PC-3 (cell line): Measurements from ENCODE around the gene SUCNR1. TPM values are rescaled to one million over a fixed set of nuclear protein-coding genes. Genes with fewer than 3 reads are reported as not detected.

Experiments used
- ATAC-seq: fragments of 200-7000 bp; cut with Tn5 transposase; 2 replicates; pipeline ENCODE4 v1.9.1; 2020; ENCODE audit warnings: mild to moderate bottlenecking, moderate library complexity
- BruUV-seq: library from RNA; stranded (reverse); fragments of 400-500 nt; replicated peaks from 2 replicates; lab custom pipeline; 2021; lab: Mats Ljungman, UMichigan
- CTCF ChIA-PET: fragments of 300-600 bp; sonication (Branson Sonifier 250); formaldehyde crosslinking; loops from one replicate; lab custom pipeline; 2022; ENCODE audit warnings: antibody characterized with exemption; lab: Charles Lee
- POLR2A ChIA-PET: fragments of 300-600 bp; sonication (Branson Sonifier 250); formaldehyde crosslinking; loops from one replicate; lab custom pipeline; 2022; ENCODE audit warnings: antibody characterized with exemption; ENCODE audit not compliant: unreplicated experiment; lab: Charles Lee
- DNase-seq: peaks from one replicate; pipeline ENCODE4 v3.0.0-alpha.2; 2015
- H2AFZ ChIP-seq: fragments of 300-600 bp; sonication (generic); 2 replicates; pipeline ENCODE4 v1.6.0; 2016; ENCODE audit warnings: antibody characterized with exemption, low read length
- H3F3A ChIP-seq: fragments of 300-600 bp; sonication (generic); one replicate; pipeline ENCODE4 v1.6.0; 2017; ENCODE audit warnings: antibody characterized with exemption, low read length, control low read depth, mild to moderate bottlenecking; ENCODE audit not compliant: unreplicated experiment
- H3K27ac ChIP-seq: fragments of 300-600 bp; sonication (generic); 2 replicates; pipeline ENCODE4 v1.5.1; 2016; ENCODE audit warnings: mild to moderate bottlenecking, low read length
- H3K27me3 ChIP-seq: fragments of 300-600 bp; sonication (generic); 2 replicates; pipeline ENCODE4 v1.6.1; 2016; ENCODE audit warnings: low read length, mixed read lengths
- H3K36me3 ChIP-seq: fragments of 300-600 bp; sonication (generic); 2 replicates; pipeline ENCODE4 v1.6.1; 2016; ENCODE audit warnings: low read depth, mixed run types, low read length, mixed read lengths
- H3K4me1 ChIP-seq: fragments of 300-600 bp; sonication (generic); 2 replicates; pipeline ENCODE4 v1.5.1; 2016; ENCODE audit warnings: low read length; ENCODE audit not compliant: insufficient read depth
- H3K4me2 ChIP-seq: fragments of 300-600 bp; sonication (generic); 2 replicates; pipeline ENCODE4 v1.6.0; 2016; ENCODE audit warnings: low read length
- H3K4me3 ChIP-seq: fragments of 300-600 bp; sonication (generic); 2 replicates; pipeline ENCODE4 v1.5.1; 2016; ENCODE audit warnings: mild to moderate bottlenecking, low read length, mixed read lengths
- H3K79me2 ChIP-seq: fragments of 300-600 bp; sonication (generic); 2 replicates; pipeline ENCODE4 v1.6.1; 2017; ENCODE audit warnings: low read length, mixed read lengths
- H3K9ac ChIP-seq: fragments of 300-600 bp; sonication (generic); 2 replicates; pipeline ENCODE4 v1.6.0; 2016; ENCODE audit warnings: mild to moderate bottlenecking, low read length
- H3K9me2 ChIP-seq: fragments of 300-600 bp; sonication (generic); replicated peaks from 2 replicates; pipeline ENCODE4 v1.6.1; 2016; ENCODE audit warnings: mixed run types, low read length, mixed read lengths
- H3K9me3 ChIP-seq: fragments of 300-600 bp; sonication (generic); 2 replicates; pipeline ENCODE4 v1.6.1; 2016; ENCODE audit warnings: low read length, mixed read lengths
- H4K20me1 ChIP-seq: fragments of 300-600 bp; sonication (generic); 2 replicates; pipeline ENCODE4 v1.6.1; 2016; ENCODE audit warnings: low read length, mixed read lengths
- CTCF ChIP-seq: fragments of 300-600 bp; sonication (generic); conservative IDR thresholded peaks from 2 replicates; pipeline ENCODE4 v1.5.1; 2017; ENCODE audit warnings: antibody characterized with exemption, low read depth, mild to moderate bottlenecking, low read length
- EZH2 ChIP-seq: fragments of 300-600 bp; sonication (generic); IDR thresholded peaks from one replicate; pipeline ENCODE4 v1.6.1; 2017; ENCODE audit warnings: antibody characterized with exemption, mild to moderate bottlenecking, low read length; ENCODE audit not compliant: unreplicated experiment
- EZH2phosphoT487 ChIP-seq: fragments of 300-600 bp; sonication (generic); IDR thresholded peaks from 2 replicates; pipeline ENCODE4 v1.6.1; 2018; ENCODE audit warnings: mild to moderate bottlenecking, antibody characterized with exemption, low read length, borderline replicate concordance
- intact Hi-C: fragments of 100-400 bp; cut with micrococcal nuclease; formaldehyde crosslinking; loops from 2 replicates; pipeline ENCODE4 v1.9.0; 2023
- total RNA-seq: library from RNA; depleted of rRNA; stranded (reverse); fragments of >200 nt; gene quantifications from 2 replicates; pipeline ENCODE4 v1.2.3, GENCODE V29; 2014

Gene SUCNR1
- total RNA-seq, 1 experiment from 2014 or later, result not detected

- ChIA-PET POLR2A (no interaction called here), CTCF (no interaction called here)
- DNase-seq (no peak), ATAC-seq (no peak)
- Histone ChIP-seq H4K20me1 (no peaks in the 10 kb centered on the region), H3K9ac (no peak overlapping the region), H3K27ac (no peak overlapping the region), H3K9me3 (no peaks in the 10 kb centered on the region), H3F3A (no peaks in the 10 kb centered on the region), H3K79me2 (no peaks in the 10 kb centered on the region), H3K4me1 (peaks cover 12% of the 10 kb centered on the region), H3K4me2 (no peak overlapping the region), H2AFZ (no peak overlapping the region), H3K9me2 (no peaks in the 10 kb centered on the region), H3K4me3 (no peak overlapping the region), H3K36me3 (no peaks in the 10 kb centered on the region), H3K27me3 (no peaks in the 10 kb centered on the region)
- BruUV-seq, result no TSS peak
- intact Hi-C loops, result loop anchor here (10.0 kb wide), 1 partner anchor 692 kb away; no protein-coding TSS in a partner anchor
- TF ChIP-seq CTCF (no peak), EZH2phosphoT487 (no peak), EZH2 (no peak)
Measured at GRCh38 chr3:151916781-151917180, 43.3 kb downstream of the SUCNR1 start.

DNA sequence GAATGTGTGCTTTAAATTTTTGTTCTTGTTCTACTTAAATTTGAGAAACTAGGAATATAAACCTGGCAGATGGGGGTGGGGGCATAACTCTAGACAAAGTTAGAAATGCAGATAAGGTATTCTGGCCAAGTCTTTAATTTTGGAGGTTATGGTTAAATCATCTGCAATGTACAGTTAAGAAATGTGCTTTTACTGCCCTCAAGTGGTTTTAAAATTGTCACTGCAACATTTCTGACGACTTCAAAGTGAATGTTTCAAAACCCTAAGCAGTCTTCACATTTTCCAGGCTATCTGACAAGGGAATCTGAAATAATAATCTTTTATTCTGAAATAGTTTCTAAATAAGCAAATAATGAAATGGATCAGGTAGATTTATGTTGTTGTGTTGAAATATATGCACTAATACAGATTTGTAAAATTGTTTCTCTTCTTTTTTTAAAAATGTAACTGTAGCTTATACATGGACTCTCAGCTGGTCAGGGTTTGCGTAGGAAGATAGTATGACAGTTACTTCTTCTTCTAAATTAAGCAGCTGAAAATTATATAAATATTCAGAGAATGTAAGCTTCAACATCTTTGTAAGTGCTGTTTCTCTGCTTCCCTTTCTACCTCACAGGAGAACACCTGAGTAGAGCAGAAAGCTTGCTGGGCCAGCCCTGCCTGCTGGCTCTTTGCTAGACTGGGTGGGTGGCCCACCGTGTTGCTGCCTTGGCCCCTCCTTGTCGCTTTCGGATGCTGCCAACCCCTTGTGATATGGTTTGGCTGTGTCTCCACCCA is 45.0 kb downstream of the SUCNR1 start:
- BruUV-seq, result no TSS peak
- H3K27me3 ChIP-seq, result no peaks in the 10 kb centered on the region
- POLR2A ChIA-PET, result interaction anchor here (0.6 kb wide), 1 partner anchor 480 kb away, joined by 3 read pairs; no protein-coding TSS in a partner anchor
- no peaks in the 10 kb centered on the region for H3K79me2 ChIP-seq
- peaks cover 8% of the 10 kb centered on the region for H3K4me1 ChIP-seq
- no peak overlapping the region for H3K4me2 ChIP-seq
- CTCF ChIA-PET, result interaction anchor here (0.5 to 1.7 kb wide), 2 partner anchors 479 to 591 kb away, joined by 6 read pairs; no protein-coding TSS in a partner anchor
- H3K36me3 ChIP-seq, result no peaks in the 10 kb centered on the region
- ATAC-seq (peak; percentile 91), DNase-seq (peak; percentile 79)
- no peak for TF ChIP-seq EZH2phosphoT487
- peak; percentile 85 for TF ChIP-seq CTCF
- no peak overlapping the region for H2AFZ ChIP-seq
- H3K9me2 ChIP-seq, result no peaks in the 10 kb centered on the region
- intact Hi-C loops, result loop anchor here (1.0 to 10.0 kb wide), 6 partner anchors 79 to 694 kb away; no protein-coding TSS in a partner anchor
- H4K20me1 ChIP-seq, result no peaks in the 10 kb centered on the region
- H3K9me3 ChIP-seq, result no peaks in the 10 kb centered on the region
- H3K9ac ChIP-seq, result no peak overlapping the region
- no peak overlapping the region for H3K4me3 ChIP-seq
- H3F3A ChIP-seq, result no peaks in the 10 kb centered on the region
- no peak overlapping the region for H3K27ac ChIP-seq

DNA sequence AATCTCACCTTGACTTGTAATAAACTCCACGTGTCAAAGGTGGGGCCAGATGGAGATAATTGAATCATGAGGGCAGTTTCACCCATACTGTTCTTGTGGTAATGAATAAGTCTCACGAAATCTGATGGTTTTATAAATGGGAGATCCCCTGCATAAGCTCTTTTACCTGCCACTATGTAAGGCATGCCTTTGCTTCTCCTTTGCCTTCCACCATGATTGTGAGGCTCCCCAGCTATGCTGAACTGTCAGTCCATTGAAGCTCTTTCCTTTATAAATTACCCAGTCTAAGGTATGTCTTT is 45.5 kb downstream of the SUCNR1 start:
- Histone ChIP-seq H3K9me2 (no peaks in the 10 kb centered on the region), H4K20me1 (no peaks in the 10 kb centered on the region), H2AFZ (no peak overlapping the region), H3K4me3 (no peak overlapping the region), H3K36me3 (no peaks in the 10 kb centered on the region), H3F3A (no peaks in the 10 kb centered on the region), H3K27ac (no peak overlapping the region), H3K4me2 (no peak overlapping the region), H3K4me1 (peaks cover 14% of the 10 kb centered on the region), H3K9ac (no peak overlapping the region), H3K79me2 (no peaks in the 10 kb centered on the region), H3K9me3 (no peaks in the 10 kb centered on the region), H3K27me3 (no peaks in the 10 kb centered on the region)
- ChIA-PET CTCF (interaction anchor here (1.7 kb wide), 1 partner anchor 480 kb away, joined by 6 read pairs; no protein-coding TSS in a partner anchor), POLR2A (no interaction called here)
- no TSS peak for BruUV-seq
- TF ChIP-seq CTCF (no peak), EZH2 (no peak), EZH2phosphoT487 (no peak)
- DNase-seq (no peak), ATAC-seq (no peak)
- intact Hi-C loops, result loop anchor here (2.0 to 10.0 kb wide), 2 partner anchors 628 to 694 kb away; no protein-coding TSS in a partner anchor
